Left lung (tissue), 10 donors: ENCODE measurements around the gene BUD23. TPM values are rescaled to one million over a fixed set of nuclear protein-coding genes. Genes with fewer than 3 reads are reported as not detected.

Experiments used
- ATAC-seq: fragments of 200-7000 bp; cut with Tn5 transposase; one replicate; pipeline ENCODE4 v1.9.1; 2020; ENCODE audit warnings: moderate library complexity
- DNase-seq, 4 donors: peaks; one replicate each; pipeline ENCODE4 v3.0.0-alpha.2; 2013 to 2020
- H3K27ac ChIP-seq, 2 donors: fragments of 200-600 bp; sonication (generic) in 1 of 2; one replicate each; pipeline versions ENCODE4 v1.5.0 to v1.8.0; 2020 to 2021
- H3K27me3 ChIP-seq, 2 donors: fragments of 200-600 bp; sonication (generic) in 1 of 2; one replicate each; pipeline versions ENCODE4 v1.5.0 to v1.8.0; 2020 to 2021
- H3K36me3 ChIP-seq, 2 donors: fragments of 200-600 bp; sonication (generic) in 1 of 2; one replicate each; pipeline versions ENCODE4 v1.5.0 to v1.8.0; 2020 to 2021
- H3K4me1 ChIP-seq, 2 donors: fragments of 200-600 bp; one replicate each; pipeline ENCODE4 v1.8.0; 2021
- H3K4me3 ChIP-seq, 2 donors: fragments of 200-600 bp; sonication (generic) in 1 of 2; one replicate each; pipeline versions ENCODE4 v1.5.0 to v1.8.0; 2020 to 2021; ENCODE audit warnings: mild to moderate bottlenecking in 1 of 2
- H3K9me3 ChIP-seq, 2 donors: fragments of 200-600 bp; sonication (generic) in 1 of 2; one replicate each; pipeline versions ENCODE4 v1.5.0 to v1.8.0; 2020 to 2021
- CTCF ChIP-seq, 2 donors: fragments of 200-600 bp; sonication (generic) in 1 of 2; IDR thresholded peaks; one replicate each; pipeline versions ENCODE4 v1.5.0 to v1.8.0; 2021; ENCODE audit warnings: antibody characterized with exemption in 2 of 2
- intact Hi-C, 2 donors: fragments of 100-400 bp; cut with DNase I; formaldehyde crosslinking; loops; one replicate each; pipeline versions ENCODE4 v1.11.2 to v1.14.2; 2022
- polyA plus RNA-seq, 6 donors: library from polyadenylated mRNA; unstranded; fragments of 120-200 nt; gene quantifications; one replicate each; pipeline ENCODE4 v1.2.1, GENCODE V29; 2013; ENCODE audit not compliant: insufficient read length in 6 of 6
- total RNA-seq, 2 donors: library from RNA; stranded (reverse); fragmentation: NEBNext Ultra II Directional; extraction: Animal tissue kit (Norgen Biotek cat#: 25700); gene quantifications; one replicate each; pipeline ENCODE4 v1.2.1, GENCODE V29; 2021
- donor health status: DM: no; HTN: yes; CAD: no.
- donor health status: DM: no; HTN: no; CAD: no.

BUD23 gene
- total and polyA plus RNA-seq, 8 donors = 44.6 to 95.0 (median 77.8) TPM

GRCh38 chr7:73734619-73735527 is 51.5 kb downstream of the BUD23 start:
- H3K4me1 ChIP-seq = peaks cover 12 to 46% of the 10 kb centered on the region in 2 donors
- ATAC-seq (peak; percentile 82), DNase-seq (peak in 2 of 4 donors; percentile 92 to 94)
- peak; percentile 70 to 98 for TF ChIP-seq CTCF (IDR thresholded peaks at IDR 0.05)
- H3K4me3 ChIP-seq = no peak overlapping the region
- intact Hi-C loops = no loop called here
- peaks cover 0 to 18% of the 10 kb centered on the region in 2 donors for H3K36me3 ChIP-seq
- H3K27me3 ChIP-seq = no peaks in the 10 kb centered on the region
- H3K9me3 ChIP-seq = no peaks in the 10 kb centered on the region
- H3K27ac ChIP-seq = peak overlapping the region; percentile 78 to 81

GRCh38 chr7:73735528-73735905 is 52.1 kb downstream of the BUD23 start:
- H3K4me1 ChIP-seq = peaks cover 12 to 46% of the 10 kb centered on the region in 2 donors
- H3K27ac ChIP-seq = peak overlapping the region; percentile 78 to 81
- H3K4me3 ChIP-seq = no peak overlapping the region
- no peaks in the 10 kb centered on the region for H3K9me3 ChIP-seq
- H3K27me3 ChIP-seq = no peaks in the 10 kb centered on the region
- TF ChIP-seq CTCF (IDR thresholded peaks at IDR 0.05) = no peak
- intact Hi-C loops = no loop called here
- DNase-seq (peak in 1 of 4 donors; percentile 46), ATAC-seq (no peak)
- H3K36me3 ChIP-seq = peaks cover 0 to 18% of the 10 kb centered on the region in 2 donors

- peaks cover 12 to 40% of the 10 kb centered on the region in 2 donors for H3K4me1 ChIP-seq
- DNase-seq (no peak), ATAC-seq (no peak)
- peaks cover 0 to 18% of the 10 kb centered on the region in 2 donors for H3K36me3 ChIP-seq
- TF ChIP-seq CTCF (IDR thresholded peaks at IDR 0.05) = no peak
- no peak overlapping the region for H3K27ac ChIP-seq
- H3K9me3 ChIP-seq = no peaks in the 10 kb centered on the region
- no peaks in the 10 kb centered on the region for H3K27me3 ChIP-seq
- H3K4me3 ChIP-seq = no peak overlapping the region
- intact Hi-C loops = no loop called here
Measured at GRCh38 chr7:73736885-73737284, 53.5 kb downstream of the BUD23 start.

- ATAC-seq (no peak), DNase-seq (no peak)
- intact Hi-C loops = no loop called here
- no peak for TF ChIP-seq CTCF (IDR thresholded peaks at IDR 0.05)
- Histone ChIP-seq H3K9me3 (no peaks in the 10 kb centered on the region), H3K4me1 (peaks cover 12 to 38% of the 10 kb centered on the region in 2 donors), H3K4me3 (peak overlapping the region; percentile 95 to 96), H3K27me3 (no peaks in the 10 kb centered on the region), H3K36me3 (peaks cover 0 to 18% of the 10 kb centered on the region in 2 donors), H3K27ac (peak overlapping the region in 1 of 2 donors; percentile 87)
Measured at GRCh38 chr7:73737491-73738219, 54.3 kb downstream of the BUD23 start.

GRCh38 chr7:73738220-73738611 is 54.8 kb downstream of the BUD23 start:
- intact Hi-C loops = no loop called here
- Histone ChIP-seq H3K27ac (peak overlapping the region; percentile 74 to 87), H3K4me3 (peak overlapping the region; percentile 95 to 96), H3K4me1 (peaks cover 12 to 38% of the 10 kb centered on the region in 2 donors), H3K9me3 (no peaks in the 10 kb centered on the region), H3K36me3 (peaks cover 0 to 18% of the 10 kb centered on the region in 2 donors), H3K27me3 (no peaks in the 10 kb centered on the region)
- TF ChIP-seq CTCF (IDR thresholded peaks at IDR 0.05) = no peak
- peak; percentile 23 for ATAC-seq
- DNase-seq = peak in 3 of 4 donors; percentile 44 to 67 (median 60)
